Hematopoietic multipotent progenitor cell treated with erythropoietin and hydrocortisone succinate and interleukin-3 and kit ligand, for 15 days (in vitro differentiated cells): Measurements from ENCODE around the gene FAHD1.

ENCODE experiments used
- DNase-seq: peaks from one replicate; pipeline ENCODE4 v3.0.0-alpha.2; 2015; ENCODE audit warnings: low spot score

Gene FAHD1

DNA sequence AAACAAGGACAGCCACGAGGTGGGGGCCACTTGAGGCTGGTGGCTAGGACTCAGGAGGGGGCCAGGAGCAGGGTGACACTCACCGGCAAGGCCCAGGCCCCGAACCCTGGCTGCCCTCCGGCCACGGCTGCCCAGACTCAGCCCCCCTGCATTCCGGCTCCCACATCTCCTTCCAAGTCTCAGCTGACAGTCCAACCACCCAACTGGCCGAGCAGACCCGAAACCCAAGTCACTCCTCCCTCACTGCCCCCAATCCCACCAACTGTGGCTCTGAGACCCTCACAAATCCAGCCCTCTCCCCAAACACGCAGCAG, 9.8 kb upstream of the FAHD1 start:
- no peak for DNase-seq

- no peak for DNase-seq
Measured at GRCh38 chr16:1817716-1818115, 9.3 kb upstream of the FAHD1 start.

DNA sequence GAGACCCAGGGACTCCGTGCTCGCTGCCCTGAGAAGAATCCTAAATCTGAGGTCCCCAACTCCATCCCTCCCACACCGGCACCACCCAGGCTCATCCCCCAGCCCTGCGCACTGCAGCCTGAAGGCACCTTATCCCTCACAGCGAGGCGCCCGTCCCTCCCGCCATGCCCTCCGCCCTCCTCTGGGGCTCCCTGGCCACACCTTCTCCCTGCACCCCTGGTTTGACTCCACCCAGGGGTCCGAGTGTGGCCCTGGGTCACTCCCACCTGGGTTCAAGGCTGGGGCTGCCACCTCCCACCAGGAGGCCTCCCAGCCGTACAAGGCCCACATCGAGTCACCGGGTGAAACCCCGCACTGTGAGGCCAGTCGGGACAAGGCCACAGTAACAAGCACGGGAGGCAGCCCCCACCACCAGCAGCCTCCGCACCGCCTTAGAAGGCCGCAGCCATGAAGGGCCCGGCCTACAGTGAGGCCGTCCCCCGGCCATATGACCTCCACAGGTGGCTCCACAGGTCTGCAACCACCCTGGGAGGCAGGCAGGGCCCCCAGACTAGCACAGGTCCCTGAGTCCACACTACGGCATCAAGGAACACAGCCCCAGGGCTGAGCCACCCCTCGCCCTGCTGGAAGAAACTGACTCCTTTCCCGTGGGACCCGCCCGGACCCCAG, 8.7 kb upstream of the FAHD1 start:
- DNase-seq, result no peak

GRCh38 chr16:1818873-1819525, 8.0 kb upstream of the FAHD1 start:
- no peak for DNase-seq

GRCh38 chr16:1819611-1820010, 7.4 kb upstream of the FAHD1 start:
- DNase-seq, result no peak

GRCh38 chr16:1820096-1820945, 6.7 kb upstream of the FAHD1 start:
- DNase-seq, result peak; percentile 95

DNA sequence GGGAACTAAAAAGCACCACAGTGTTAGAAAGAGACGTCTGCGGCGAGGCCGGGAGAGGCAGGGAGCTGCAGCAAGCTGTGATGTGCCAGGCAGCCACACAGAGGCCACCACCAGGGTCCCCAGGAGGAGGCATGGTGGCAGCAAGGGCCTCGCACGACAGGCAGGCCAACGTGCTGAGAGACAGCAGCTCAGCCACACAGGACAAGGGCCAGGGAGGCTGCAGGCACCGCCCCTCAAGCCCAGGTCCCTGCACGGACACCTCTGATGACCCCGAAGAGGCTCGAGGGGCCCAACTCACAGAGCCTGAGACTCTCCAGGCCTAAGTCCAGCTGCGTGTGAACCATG, 6.1 kb upstream of the FAHD1 start:
- no peak for DNase-seq

DNA sequence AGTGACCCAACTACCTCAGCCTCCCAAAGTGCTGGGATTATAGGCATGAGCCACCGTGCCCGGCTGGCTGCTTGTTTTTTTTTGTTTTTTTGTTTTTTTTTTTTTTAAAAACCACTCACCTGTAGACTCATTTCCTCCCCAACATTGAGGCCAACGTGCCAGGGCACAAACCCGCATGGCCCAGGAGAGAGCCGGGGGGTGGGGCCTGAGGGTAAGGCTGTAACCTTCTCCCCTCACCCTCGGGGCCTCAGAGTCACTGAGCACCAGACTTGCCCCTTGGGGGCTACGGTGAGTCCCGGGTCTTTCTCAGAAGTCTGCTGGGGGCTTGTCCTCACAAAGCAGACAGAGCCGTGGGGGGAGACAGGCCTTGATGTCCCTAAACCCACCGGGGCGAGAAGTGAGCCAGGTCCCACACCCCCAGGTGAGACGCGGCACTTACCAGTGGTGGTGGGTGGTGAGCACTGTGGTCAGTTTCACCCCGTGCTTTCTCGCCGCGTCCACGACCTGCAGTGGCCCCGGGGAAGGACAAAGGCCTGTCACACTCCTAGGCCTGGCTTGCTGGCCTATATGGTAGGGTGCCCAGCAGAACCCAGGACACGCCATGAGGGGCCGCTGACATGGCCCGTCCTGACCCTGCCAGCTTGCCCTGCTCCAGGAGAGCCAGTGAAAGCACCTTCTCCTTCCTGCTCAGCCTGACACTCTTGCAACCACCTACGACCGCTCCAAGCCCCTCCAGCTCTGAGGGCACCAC, 5.0 kb upstream of the FAHD1 start:
- no peak for DNase-seq

GRCh38 chr16:1822801-1823200, 4.2 kb upstream of the FAHD1 start:
- DNase-seq, result no peak

DNA sequence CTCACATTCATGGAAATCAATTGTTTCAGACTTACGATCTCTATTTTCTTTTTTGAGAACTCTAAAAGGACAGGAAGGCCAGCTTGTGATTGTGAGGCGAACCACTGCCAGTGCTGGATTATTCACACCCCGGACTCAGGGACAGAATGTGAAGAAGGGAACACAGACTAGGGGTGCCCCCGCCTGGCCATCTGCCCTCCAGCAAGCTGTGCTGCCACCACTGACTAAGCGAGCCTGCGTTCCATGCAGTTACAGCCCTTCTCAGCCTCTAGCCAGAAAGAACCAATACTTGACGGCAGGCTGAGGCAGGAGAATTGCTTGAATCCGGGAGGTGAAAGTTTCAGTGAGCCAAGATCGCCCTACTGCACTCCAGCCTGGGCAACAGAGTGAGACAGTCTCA, 3.2 kb upstream of the FAHD1 start:
- peak; percentile 87 for DNase-seq

GRCh38 chr16:1825381-1825863, 1.6 kb upstream of the FAHD1 start:
- DNase-seq, result no peak

- DNase-seq, result peak; percentile 73
Measured at GRCh38 chr16:1825864-1826690, 929 bp upstream of the FAHD1 start.

DNA sequence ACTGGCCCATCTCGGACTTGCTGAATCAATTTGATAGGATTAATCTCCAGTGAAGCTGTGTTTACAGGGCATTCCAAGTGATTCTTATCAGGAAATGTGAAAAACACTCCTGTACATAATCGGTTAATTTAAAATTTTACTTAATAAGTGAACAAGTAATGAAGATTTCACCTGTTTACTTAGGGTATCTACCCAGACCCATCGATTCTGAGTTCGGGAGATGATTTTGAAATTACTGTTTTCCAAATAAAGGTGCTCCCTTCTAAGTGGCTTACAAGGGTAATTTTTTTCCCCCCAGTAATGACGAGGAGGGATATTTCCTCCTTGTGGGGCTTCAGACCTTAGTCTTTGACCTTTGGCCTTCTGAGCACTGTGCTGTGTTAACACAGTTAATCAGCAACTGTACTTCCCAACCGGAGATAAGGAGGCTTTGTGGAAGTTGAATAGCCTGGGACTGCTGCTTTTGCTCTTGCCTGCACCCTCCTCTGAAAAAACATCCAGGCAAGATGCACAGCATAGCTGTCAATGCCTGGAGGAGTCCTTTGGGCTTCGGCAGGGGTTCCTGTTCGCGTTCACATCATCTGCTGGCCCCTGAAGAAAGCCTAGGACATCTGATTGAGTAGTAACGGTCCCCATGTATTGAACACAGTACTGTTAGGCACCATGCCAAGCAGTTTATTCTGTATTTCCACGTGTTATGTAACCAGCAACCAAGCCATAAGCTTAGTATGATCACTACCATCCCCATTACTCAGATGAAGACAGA, 1.8 kb downstream of the FAHD1 start:
- DNase-seq, result no peak

- no peak for DNase-seq
Measured at GRCh38 chr16:1830213-1830612, 3.2 kb downstream of the FAHD1 start.

- DNase-seq, result no peak
Measured at GRCh38 chr16:1831186-1832075, 4.4 kb downstream of the FAHD1 start.

DNA sequence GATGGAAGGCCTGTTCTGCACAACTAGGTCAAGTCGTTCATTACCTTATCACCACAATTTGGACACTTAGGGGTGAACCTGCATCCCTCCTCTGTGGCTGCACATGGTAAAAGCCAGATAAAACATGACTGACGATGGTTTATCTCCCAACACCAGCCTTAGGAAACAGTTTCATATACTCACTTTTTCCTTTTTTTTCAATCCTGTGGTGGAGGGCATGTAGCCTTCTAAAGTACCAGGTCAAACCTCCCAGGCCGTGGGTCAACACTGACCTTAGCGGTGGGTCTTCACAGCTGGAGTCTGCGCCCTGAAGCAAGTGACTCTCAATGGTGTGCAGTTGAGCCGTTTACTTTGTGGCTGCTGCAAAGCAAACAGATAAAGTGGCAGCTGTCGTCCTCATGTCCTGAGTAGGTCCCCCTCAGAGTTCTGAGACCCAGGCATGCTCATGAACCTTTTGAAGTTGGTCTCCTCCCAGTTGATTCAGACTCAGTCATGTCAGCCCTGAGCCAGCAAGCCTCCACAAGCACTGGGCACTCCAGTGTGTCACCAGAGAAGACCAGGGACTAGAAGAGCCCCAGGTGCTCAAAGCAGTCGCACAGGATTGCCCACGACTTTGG, 5.9 kb downstream of the FAHD1 start:
- DNase-seq, result peak; percentile 88

- DNase-seq, result no peak
Measured at GRCh38 chr16:1834096-1834495, 7.1 kb downstream of the FAHD1 start.

DNA sequence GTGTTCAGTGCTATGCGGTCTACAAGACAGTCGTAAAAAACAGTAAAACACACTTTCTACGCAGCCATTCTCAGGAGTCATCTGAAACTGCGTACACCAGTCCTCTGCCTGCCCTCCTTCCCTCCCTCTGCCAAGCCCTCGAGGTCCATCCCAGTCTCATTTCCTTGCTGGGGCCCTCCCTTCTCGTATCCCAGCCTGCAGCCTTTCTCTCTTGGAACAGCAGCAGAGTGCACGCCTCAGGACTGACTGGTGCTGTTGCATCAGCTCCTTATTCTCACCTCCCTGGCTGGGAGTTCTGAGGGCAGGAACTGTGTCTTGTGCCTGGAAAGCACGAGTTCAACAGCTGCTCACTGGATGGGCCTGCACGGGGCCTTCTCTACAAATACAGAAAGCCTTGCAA, 12.5 kb downstream of the FAHD1 start:
- DNase-seq, result no peak

DNA sequence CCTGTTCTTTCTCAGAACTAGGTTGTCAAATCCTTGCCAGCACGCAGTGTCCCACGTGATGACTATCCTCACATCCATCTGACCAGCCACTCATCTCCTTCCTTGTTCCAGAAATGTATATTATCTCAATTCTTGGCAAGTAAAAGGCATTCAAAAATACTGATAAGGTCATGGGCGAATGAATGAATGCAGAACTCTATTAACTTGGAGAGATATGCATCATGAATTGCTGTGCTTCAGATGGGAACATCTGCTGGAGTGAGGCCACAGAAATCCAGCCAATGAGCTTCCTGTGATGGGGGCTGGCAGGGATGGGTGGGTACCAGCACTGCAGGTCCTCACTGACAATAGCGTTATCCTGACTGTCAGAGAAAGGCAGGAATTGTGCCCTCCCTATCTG, 19.0 kb downstream of the FAHD1 start:
- DNase-seq, result no peak
